ENCODE data around the gene SERPINA12. TPM values are rescaled to one million over a fixed set of nuclear protein-coding genes. Genes with fewer than 3 reads are reported as not detected.
"Not testable (repeated sequence)": the region's sequence is repeated elsewhere in the genome, so short reads cannot be mapped to it uniquely, and the experiment has no call there.

The SERPINA12 gene
- total and polyA plus RNA-seq, 9 donors = not detected

GRCh38 chr14:94483071-94483451 is 26.2 kb downstream of the SERPINA12 start:
- no peaks in the 10 kb centered on the region for H3K36me3 ChIP-seq
- intact Hi-C loops (cut with DNase I) = no loop called here
- H3K27ac ChIP-seq = no peak overlapping the region
- WGBS, 3 donors = 80 to 85% (median 84%) methylated on average over 10 of the region's 10 CpGs
- no peak overlapping the region for H3K4me3 ChIP-seq
- H3K9me3 ChIP-seq = no peaks in the 10 kb centered on the region
- no peak for DNase-seq
- H3K4me1 ChIP-seq (ENCODE audit: insufficient read depth) = peaks cover 1% of the 10 kb centered on the region
- H3K27me3 ChIP-seq = no peaks in the 10 kb centered on the region
- TF ChIP-seq CTCF (IDR thresholded peaks at IDR 0.05) (no peak), EP300 (IDR thresholded peaks at IDR 0.05) (no peak), POLR2A (IDR thresholded peaks at IDR 0.05) (no peak)

- intact Hi-C loops (cut with DNase I); H3K27ac ChIP-seq; H3K4me1 ChIP-seq (ENCODE audit: insufficient read depth); DNase-seq; H3K36me3 ChIP-seq; H3K9me3 ChIP-seq; H3K4me3 ChIP-seq; H3K27me3 ChIP-seq: not testable (repeated sequence)
- WGBS, 3 donors = 42 to 53% (median 53%) methylated on average over 10 of the region's 10 CpGs
Measured at GRCh38 chr14:94482132-94483070, 26.9 kb downstream of the SERPINA12 start.

- no peaks in the 10 kb centered on the region for H3K9me3 ChIP-seq
Measured at GRCh38 chr14:94481468-94482131, 27.7 kb downstream of the SERPINA12 start.

GRCh38 chr14:94480809-94481208 is 28.5 kb downstream of the SERPINA12 start:
- TF ChIP-seq EP300 (IDR thresholded peaks at IDR 0.05) (no peak), POLR2A (IDR thresholded peaks at IDR 0.05) (no peak), CTCF (IDR thresholded peaks at IDR 0.05) (no peak)
- intact Hi-C loops (cut with DNase I) = no loop called here
- H3K27me3 ChIP-seq = no peaks in the 10 kb centered on the region
- H3K27ac ChIP-seq = no peak overlapping the region
- no peaks in the 10 kb centered on the region for H3K9me3 ChIP-seq
- no peaks in the 10 kb centered on the region for H3K4me1 ChIP-seq (ENCODE audit: insufficient read depth)
- no peak for DNase-seq
- H3K36me3 ChIP-seq = no peaks in the 10 kb centered on the region
- 2 to 5% (median 3%) methylated on average over 2 of the region's 2 CpGs for WGBS, 3 donors
- H3K4me3 ChIP-seq = no peak overlapping the region

More at GRCh38 chr14:94481468-94482131, 27.7 kb downstream of the SERPINA12 start:
- H3K36me3 ChIP-seq = no peaks in the 10 kb centered on the region
- H3K27me3 ChIP-seq = no peaks in the 10 kb centered on the region
- 70 to 82% (median 80%) methylated on average over 5 of the region's 5 CpGs for WGBS, 3 donors
- no peak for TF ChIP-seq POLR2A (IDR thresholded peaks at IDR 0.05)
- no peak for TF ChIP-seq EP300 (IDR thresholded peaks at IDR 0.05)
- TF ChIP-seq CTCF (IDR thresholded peaks at IDR 0.05) = no peak
- H3K27ac ChIP-seq = no peak overlapping the region
- peaks cover 1% of the 10 kb centered on the region for H3K4me1 ChIP-seq (ENCODE audit: insufficient read depth)
- H3K4me3 ChIP-seq = no peak overlapping the region
- intact Hi-C loops (cut with DNase I) = no loop called here
- no peak for DNase-seq

GRCh38 chr14:94478420-94478819 is 30.8 kb downstream of the SERPINA12 start:
- TF ChIP-seq EP300 (IDR thresholded peaks at IDR 0.05) = no peak
- no peaks in the 10 kb centered on the region for H3K4me1 ChIP-seq (ENCODE audit: insufficient read depth)
- H3K9me3 ChIP-seq = no peaks in the 10 kb centered on the region
- DNase-seq = no peak
- no peaks in the 10 kb centered on the region for H3K36me3 ChIP-seq
- H3K27me3 ChIP-seq = no peaks in the 10 kb centered on the region
- H3K27ac ChIP-seq = no peak overlapping the region
- no peak overlapping the region for H3K4me3 ChIP-seq
- intact Hi-C loops (cut with DNase I) = no loop called here

Data from ovary (tissue), 9 donors.